Activated T-cell treated with anti-CD3 and anti-CD28 coated beads, Interleukin-2, amount 50 U/mL, for 72 hours (primary cell): ENCODE measurements around the gene THSD7A. TPM values are rescaled to one million over a fixed set of nuclear protein-coding genes. Genes with fewer than 3 reads are reported as not detected.
"Not testable (repeated sequence)": the region's sequence is repeated elsewhere in the genome, so short reads cannot be mapped to it uniquely, and the experiment has no call there.

Experiments used
- ATAC-seq, 2 donors: fragments of 150-1000 bp; cut with Tn5 transposase; replicated peaks in 1 of 2; 2 replicates each; pipeline ENCODE4 v1.10.0; 2021; ENCODE audit warnings: moderate library complexity in 2 of 2, mild to moderate bottlenecking in 1 of 2
- DNase-seq, 2 donors: peaks; one replicate each; pipeline ENCODE4 v3.0.0; 2021 to 2022; ENCODE audit warnings: mixed read lengths in 1 of 2
- H3K27ac Mint-ChIP-seq: one replicate; pipeline ENCODE4 v1.8.0; 2022; ENCODE audit warnings: mild to moderate bottlenecking, moderate library complexity, mixed read lengths
- H3K27me3 Mint-ChIP-seq: one replicate; pipeline ENCODE4 v1.8.0; 2022; ENCODE audit warnings: low read depth, mixed read lengths
- H3K36me3 Mint-ChIP-seq, 2 donors: one replicate each; pipeline ENCODE4 v1.8.0; 2022; ENCODE audit warnings: mixed read lengths in 2 of 2, mild to moderate bottlenecking in 1 of 2; ENCODE audit not compliant: insufficient read depth in 2 of 2
- H3K4me1 Mint-ChIP-seq: one replicate; pipeline ENCODE4 v1.8.0; 2022; ENCODE audit warnings: low read depth, mixed read lengths
- H3K4me3 Mint-ChIP-seq, 2 donors: one replicate each; pipeline ENCODE4 v1.8.0; 2022; ENCODE audit warnings: mild to moderate bottlenecking in 2 of 2, mixed read lengths in 2 of 2, moderate library complexity in 2 of 2
- H3K9me3 Mint-ChIP-seq, 2 donors: one replicate each; pipeline ENCODE4 v1.8.0; 2022; ENCODE audit warnings: mixed read lengths in 2 of 2
- total RNA-seq, 2 donors: library from RNA; stranded (reverse); gene quantifications; one replicate each; pipeline ENCODE4 v1.2.3, GENCODE V29; 2022

The THSD7A gene
- total RNA-seq, 2 donors from 2014 or later: not detected

DNA sequence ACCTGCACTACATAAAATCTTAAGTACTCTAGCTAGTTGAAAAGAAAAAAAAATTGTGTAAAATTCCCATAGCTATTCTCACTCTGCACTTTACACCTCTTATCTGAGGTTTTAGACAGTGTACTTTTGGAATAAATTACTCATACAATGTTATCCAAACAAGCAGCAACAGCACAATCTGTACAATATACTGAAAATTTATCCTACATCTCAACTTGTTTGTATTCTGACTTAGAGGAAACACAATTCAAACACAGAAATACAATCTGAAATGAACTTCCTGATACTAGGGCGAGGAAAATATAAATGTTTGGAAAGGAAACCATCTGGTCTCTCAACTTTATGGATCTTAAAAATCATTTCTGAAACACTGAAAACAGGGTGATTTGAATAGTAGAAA is 381.7 kb downstream of the THSD7A start:
- Mint-ChIP-seq H3K4me1 (no peaks in the 10 kb centered on the region), H3K27me3 (no peaks in the 10 kb centered on the region), H3K27ac (no peak overlapping the region), H3K4me3 (no peak overlapping the region), H3K36me3 (no peaks in the 10 kb centered on the region), H3K9me3 (peaks cover 0 to 3% of the 10 kb centered on the region in 2 donors)
- ATAC-seq: no peak
- no peak for DNase-seq

DNA sequence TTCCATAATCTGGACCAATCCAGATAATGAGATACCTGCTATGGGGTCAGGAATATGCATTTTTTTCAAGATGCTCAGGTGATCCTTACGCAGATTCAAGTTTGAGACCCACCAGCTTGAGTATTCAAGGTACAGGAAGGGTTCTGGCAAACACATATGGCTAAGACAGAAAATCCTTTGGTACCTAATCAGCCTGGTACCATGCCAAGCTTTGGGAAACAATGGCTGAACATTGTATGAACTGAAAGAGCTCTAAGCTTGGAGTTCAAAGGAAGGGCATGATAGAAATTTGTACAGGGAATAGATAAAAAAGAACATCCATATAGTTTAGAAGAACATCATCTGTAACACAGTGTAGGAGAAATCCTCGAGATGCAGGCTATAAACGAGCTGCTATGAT is 382.7 kb downstream of the THSD7A start:
- Mint-ChIP-seq H3K36me3 (no peaks in the 10 kb centered on the region), H3K27ac (no peak overlapping the region), H3K4me3 (no peak overlapping the region), H3K27me3 (no peaks in the 10 kb centered on the region), H3K4me1 (no peaks in the 10 kb centered on the region), H3K9me3 (peaks cover under 1 to 3% of the 10 kb centered on the region in 2 donors)
- ATAC-seq (no peak), DNase-seq (no peak)

DNA sequence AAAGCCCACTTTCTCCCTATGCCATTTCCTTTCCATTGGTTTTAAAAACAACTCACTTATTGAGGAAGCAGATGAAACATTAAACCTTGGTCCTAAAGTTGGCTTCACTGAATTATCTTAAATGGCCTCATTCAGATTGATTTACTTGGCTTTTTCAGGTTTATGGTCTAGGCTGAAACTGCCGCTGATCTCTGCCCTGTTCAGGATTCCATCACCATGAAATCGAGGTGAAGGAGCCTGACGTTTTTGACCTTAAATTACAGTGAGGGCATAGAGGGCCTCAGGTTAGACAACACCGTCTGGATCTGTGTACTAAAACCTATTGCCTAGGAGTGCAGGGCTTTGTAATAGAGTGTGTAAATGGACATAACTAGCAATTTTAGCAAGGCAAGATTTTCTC is 383.7 kb downstream of the THSD7A start:
- no peak overlapping the region for H3K27ac Mint-ChIP-seq
- H3K9me3 Mint-ChIP-seq: peaks cover 2 to 3% of the 10 kb centered on the region in 2 donors
- H3K36me3 Mint-ChIP-seq: no peaks in the 10 kb centered on the region
- H3K27me3 Mint-ChIP-seq: no peaks in the 10 kb centered on the region
- no peak for DNase-seq
- H3K4me1 Mint-ChIP-seq: no peaks in the 10 kb centered on the region
- ATAC-seq: no peak
- H3K4me3 Mint-ChIP-seq: no peak overlapping the region

DNA sequence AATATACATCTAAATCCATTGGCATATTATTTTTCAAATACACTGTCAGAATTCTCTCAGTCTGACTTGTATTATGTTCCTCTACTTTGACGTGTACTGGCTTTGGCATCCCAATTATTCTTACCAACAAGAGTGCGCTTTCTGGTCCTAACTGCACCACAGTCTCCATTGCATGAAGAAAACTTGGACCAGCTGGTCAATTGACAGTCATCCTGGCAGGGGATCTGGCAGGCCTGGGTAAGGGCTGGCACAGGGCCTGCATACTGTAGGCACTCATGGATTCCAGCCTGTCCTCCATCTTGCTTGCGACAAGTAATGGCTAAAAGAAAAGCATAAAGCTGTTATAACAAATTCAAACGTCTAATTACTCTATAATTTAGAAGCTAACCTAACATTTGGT is 384.9 kb downstream of the THSD7A start:
- H3K9me3 Mint-ChIP-seq: peaks cover 2 to 3% of the 10 kb centered on the region in 2 donors
- ATAC-seq: no peak
- no peaks in the 10 kb centered on the region for H3K4me1 Mint-ChIP-seq
- no peaks in the 10 kb centered on the region for H3K27me3 Mint-ChIP-seq
- no peak overlapping the region for H3K4me3 Mint-ChIP-seq
- no peak overlapping the region for H3K27ac Mint-ChIP-seq
- DNase-seq: no peak
- H3K36me3 Mint-ChIP-seq: no peaks in the 10 kb centered on the region

DNA sequence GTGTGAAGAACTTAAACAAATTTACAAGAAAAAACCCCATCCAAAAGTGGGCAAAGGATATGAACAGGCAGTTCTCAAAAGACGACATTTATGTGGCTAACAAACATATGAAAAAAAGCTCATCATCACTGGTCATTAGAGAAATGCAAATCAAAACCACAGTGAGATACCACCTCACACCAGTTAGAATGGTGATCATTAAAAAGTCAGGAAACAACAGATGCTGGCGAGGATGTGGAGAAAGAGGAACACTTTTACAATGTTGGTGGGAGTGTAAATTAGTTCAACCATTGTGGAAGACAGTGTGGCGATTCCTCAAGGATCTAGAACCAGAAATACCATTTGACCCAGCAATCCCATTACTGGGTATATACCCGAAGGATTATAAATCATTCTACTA is 388.1 kb downstream of the THSD7A start:
- not testable (repeated sequence) for H3K4me3 Mint-ChIP-seq, H3K27me3 Mint-ChIP-seq, ATAC-seq, H3K27ac Mint-ChIP-seq, DNase-seq, H3K9me3 Mint-ChIP-seq, H3K4me1 Mint-ChIP-seq, H3K36me3 Mint-ChIP-seq

DNA sequence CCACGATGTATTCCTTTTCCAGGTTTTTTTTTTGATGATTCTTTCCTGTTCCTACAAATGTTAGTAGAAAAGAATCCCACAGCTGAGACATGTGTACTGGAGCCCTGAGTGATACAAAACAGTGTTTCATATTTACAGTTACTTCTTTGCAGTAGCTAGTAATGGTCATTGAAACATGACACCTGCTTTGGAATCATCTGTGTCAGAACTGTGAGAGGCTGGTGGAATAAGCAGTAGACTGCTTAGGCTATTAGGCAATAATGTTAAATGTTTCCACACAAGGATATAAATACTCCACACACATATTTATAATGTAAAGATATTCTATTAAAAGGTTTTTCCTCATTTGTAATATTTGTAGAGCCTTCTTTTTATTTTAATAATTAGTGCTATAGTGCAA is 394.0 kb downstream of the THSD7A start:
- Mint-ChIP-seq H3K27me3 (no peaks in the 10 kb centered on the region), H3K4me3 (no peak overlapping the region), H3K36me3 (no peaks in the 10 kb centered on the region), H3K27ac (no peak overlapping the region), H3K4me1 (no peaks in the 10 kb centered on the region), H3K9me3 (no peaks in the 10 kb centered on the region)
- DNase-seq (no peak), ATAC-seq (no peak)

DNA sequence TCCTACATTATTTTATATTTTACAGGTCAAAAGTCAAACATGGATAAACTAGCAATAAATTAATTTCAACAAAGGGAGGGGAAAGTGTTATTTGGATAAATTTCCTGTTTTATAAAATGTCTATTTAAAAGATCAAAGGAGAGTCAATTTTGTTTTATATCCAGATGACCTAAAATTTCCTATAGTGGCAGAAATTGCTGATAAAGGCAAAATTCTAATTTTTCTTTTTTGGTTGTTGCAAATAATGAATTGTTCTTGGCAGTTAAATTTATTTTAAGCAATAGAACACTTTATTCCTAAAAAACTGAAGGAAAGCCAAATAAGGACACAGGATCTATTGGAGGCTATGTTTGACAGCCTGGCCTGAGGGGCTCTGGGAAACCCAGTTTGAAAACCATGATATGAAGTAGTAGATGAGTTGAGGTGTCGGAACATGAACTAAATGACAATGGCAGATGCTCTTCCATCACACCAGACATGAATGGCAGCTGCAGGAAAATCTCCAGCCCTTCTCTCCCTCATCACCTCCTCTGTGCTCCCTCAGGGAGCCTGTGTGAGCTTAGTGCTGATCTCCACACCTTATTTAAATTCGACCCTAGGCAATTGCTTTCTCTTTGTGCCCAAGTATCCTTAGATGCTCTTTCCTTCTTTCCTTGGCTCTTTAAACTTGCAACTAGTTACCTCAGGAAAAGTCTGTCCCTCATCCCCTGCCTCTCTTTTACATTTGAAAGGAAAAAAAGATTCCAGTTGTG is 395.0 kb downstream of the THSD7A start:
- DNase-seq (no peak), ATAC-seq (no peak)
- no peaks in the 10 kb centered on the region for H3K27me3 Mint-ChIP-seq
- no peak overlapping the region for H3K4me3 Mint-ChIP-seq
- no peaks in the 10 kb centered on the region for H3K4me1 Mint-ChIP-seq
- no peak overlapping the region for H3K27ac Mint-ChIP-seq
- no peaks in the 10 kb centered on the region for H3K9me3 Mint-ChIP-seq
- no peaks in the 10 kb centered on the region for H3K36me3 Mint-ChIP-seq

DNA sequence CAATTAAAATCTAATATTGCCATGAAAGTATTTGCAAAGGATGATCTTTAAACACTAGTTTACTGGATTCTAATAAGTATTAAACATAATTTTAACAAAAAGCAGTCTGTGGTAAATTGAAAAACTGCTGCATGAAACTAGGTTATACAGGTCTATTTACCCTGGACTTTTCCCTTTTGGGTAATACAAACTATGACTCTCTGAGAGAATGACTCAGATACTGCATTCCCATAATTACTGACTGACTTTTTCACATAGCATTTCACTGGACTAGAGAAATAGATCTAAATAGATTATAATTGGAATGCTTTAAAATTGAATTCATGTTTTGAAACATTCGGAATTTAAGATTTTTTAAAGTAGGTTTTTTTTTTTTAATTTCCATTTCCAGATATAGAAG is 395.7 kb downstream of the THSD7A start:
- no peak overlapping the region for H3K4me3 Mint-ChIP-seq
- no peaks in the 10 kb centered on the region for H3K9me3 Mint-ChIP-seq
- DNase-seq (no peak), ATAC-seq (no peak)
- H3K36me3 Mint-ChIP-seq: no peaks in the 10 kb centered on the region
- H3K27ac Mint-ChIP-seq: no peak overlapping the region
- H3K27me3 Mint-ChIP-seq: no peaks in the 10 kb centered on the region
- no peaks in the 10 kb centered on the region for H3K4me1 Mint-ChIP-seq

DNA sequence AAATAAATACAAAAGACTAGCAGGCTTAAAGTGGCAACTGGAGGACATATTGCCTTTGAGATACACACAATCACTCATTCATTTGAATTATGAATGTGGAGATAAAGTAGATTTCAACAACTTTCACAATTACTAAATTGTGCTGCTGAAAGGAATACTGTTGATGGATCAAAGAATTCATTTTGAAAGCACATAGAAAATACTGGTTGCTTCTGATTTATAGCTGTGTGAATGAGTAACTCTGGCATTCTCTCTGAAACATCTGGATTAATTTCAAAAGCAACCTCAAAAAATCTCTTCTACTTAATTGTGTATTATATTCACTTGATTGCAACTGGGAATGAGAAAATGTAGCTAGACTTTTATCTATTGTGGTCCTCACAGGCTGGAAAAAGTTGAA is 397.6 kb downstream of the THSD7A start:
- Mint-ChIP-seq H3K36me3 (no peaks in the 10 kb centered on the region), H3K4me3 (no peak overlapping the region), H3K27me3 (no peaks in the 10 kb centered on the region), H3K9me3 (no peaks in the 10 kb centered on the region), H3K27ac (no peak overlapping the region), H3K4me1 (no peaks in the 10 kb centered on the region)
- no peak for ATAC-seq
- no peak for DNase-seq

DNA sequence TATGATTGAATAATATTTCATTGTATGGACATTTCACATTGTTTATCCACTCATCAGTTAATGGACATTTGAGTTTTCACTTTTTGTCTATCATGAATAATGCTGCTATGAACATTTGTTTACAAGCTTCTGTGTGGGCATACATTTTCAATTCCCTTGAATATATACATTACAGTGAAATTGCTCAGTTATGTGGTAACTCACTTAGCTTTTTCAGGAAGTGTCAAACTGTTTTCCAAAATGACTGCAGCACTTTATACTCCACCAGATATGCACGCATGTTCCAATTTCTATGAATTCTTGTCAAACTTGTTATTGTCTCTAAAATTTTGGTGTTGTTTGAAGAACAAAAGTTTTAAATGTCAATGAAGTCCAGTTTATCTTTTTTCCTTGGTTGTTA is 401.2 kb downstream of the THSD7A start:
- Mint-ChIP-seq H3K4me1 (no peaks in the 10 kb centered on the region), H3K27ac (no peak overlapping the region), H3K9me3 (no peaks in the 10 kb centered on the region), H3K27me3 (no peaks in the 10 kb centered on the region), H3K36me3 (no peaks in the 10 kb centered on the region), H3K4me3 (no peak overlapping the region)
- DNase-seq (no peak), ATAC-seq (no peak)

DNA sequence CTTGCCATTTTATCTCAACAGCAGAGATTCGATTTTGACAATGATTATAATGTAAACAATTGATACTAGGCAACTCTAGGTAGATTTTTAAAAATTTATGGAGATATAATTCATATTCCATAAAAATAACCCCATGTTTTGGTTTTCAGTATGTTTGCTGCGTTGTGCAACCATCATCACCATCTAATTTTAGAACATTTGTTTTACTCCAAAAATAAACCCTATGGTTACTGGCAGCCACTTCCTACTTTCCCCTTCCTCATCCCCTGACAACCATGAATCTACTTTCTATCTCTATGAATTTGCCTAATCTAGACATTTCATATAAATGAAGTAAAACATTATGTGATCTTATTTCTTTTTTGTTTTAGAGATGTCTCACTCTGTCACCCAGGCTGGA is 401.9 kb downstream of the THSD7A start:
- ATAC-seq: no peak
- no peak for DNase-seq
- H3K4me3 Mint-ChIP-seq: no peak overlapping the region
- no peaks in the 10 kb centered on the region for H3K9me3 Mint-ChIP-seq
- H3K36me3 Mint-ChIP-seq: no peaks in the 10 kb centered on the region
- H3K27me3 Mint-ChIP-seq: no peaks in the 10 kb centered on the region
- no peaks in the 10 kb centered on the region for H3K4me1 Mint-ChIP-seq
- no peak overlapping the region for H3K27ac Mint-ChIP-seq

DNA sequence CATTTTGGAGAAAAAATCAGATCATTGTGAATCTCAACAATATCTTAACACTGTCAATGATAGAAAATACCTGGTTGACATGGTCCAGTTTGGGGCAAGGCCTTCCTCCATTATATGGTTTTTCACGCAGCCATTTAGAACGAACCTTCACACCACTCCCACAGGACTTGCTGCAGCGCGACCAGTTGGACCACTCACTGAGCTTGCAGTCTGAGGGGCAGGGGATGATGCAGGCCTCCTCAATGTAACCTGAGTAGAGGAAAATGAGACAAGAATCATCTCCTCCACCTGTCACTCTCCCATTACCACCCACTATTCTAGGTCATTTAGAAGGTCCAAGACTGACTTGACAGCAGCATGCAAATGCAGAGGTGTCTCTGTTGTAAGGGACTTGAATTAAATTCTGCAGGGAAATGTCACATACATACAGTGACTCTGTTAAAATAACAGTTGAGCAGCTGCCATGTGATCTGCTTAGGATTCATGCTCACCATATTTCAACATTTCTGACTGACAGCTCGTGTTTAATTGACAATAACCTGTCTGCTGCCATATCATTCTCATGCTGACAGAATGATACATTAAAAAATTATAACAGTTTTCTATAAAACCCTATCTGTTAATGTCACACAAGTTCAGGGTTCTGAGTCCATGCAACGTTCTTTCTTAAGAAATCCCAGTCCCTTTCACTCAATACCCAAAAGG is 403.0 kb downstream of the THSD7A start:
- Mint-ChIP-seq H3K36me3 (no peaks in the 10 kb centered on the region), H3K4me1 (no peaks in the 10 kb centered on the region), H3K4me3 (no peak overlapping the region), H3K27me3 (no peaks in the 10 kb centered on the region), H3K9me3 (no peaks in the 10 kb centered on the region), H3K27ac (no peak overlapping the region)
- ATAC-seq (no peak), DNase-seq (no peak)

DNA sequence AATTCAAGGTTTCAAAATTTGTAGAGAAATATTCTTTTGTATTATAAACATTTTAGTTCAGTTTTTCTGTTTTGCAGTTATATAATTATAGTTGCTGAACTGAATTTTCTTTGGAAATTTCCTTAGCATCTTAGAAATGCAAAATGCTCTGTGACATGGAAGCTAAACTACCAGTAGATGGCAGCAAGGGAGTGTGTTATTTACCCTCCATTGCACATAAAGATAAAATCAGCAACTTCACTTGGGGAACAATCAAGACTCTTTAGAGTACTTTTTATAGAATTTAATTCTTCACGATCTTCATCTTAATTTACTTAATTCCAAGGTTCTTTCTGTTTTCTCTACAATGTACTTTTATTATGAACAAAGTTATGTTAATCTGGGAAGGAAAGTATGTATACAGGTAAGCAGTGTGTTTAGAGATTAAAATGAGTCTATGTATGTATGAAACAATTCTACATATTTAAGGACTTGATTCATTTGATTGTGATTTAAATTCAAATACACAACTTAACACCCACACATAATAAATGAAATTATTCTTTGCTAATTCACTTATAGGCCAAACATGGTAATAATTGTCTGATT is 404.2 kb downstream of the THSD7A start:
- H3K27me3 Mint-ChIP-seq: no peaks in the 10 kb centered on the region
- no peaks in the 10 kb centered on the region for H3K4me1 Mint-ChIP-seq
- H3K4me3 Mint-ChIP-seq: no peak overlapping the region
- ATAC-seq (no peak), DNase-seq (peak in 1 of 2 donors; percentile 11)
- no peak overlapping the region for H3K27ac Mint-ChIP-seq
- no peaks in the 10 kb centered on the region for H3K9me3 Mint-ChIP-seq
- H3K36me3 Mint-ChIP-seq: no peaks in the 10 kb centered on the region
